Left ventricle myocardium superior (tissue), 1 donor: ENCODE data around the gene WRNIP1. TPM values are rescaled to one million over a fixed set of nuclear protein-coding genes. Genes with fewer than 3 reads are reported as not detected.

Source experiments
- ATAC-seq: fragments of 200-7000 bp; cut with Tn5 transposase; one replicate; pipeline ENCODE4 v1.9.1; 2020; ENCODE audit warnings: mild to moderate bottlenecking, moderate library complexity
- DNase-seq: peaks from one replicate; pipeline ENCODE4 v3.0.0-alpha.2; 2020
- intact Hi-C: fragments of 100-400 bp; cut with micrococcal nuclease; formaldehyde crosslinking; loops from one replicate; pipeline ENCODE4 v1.11.0; 2022
- total RNA-seq: library from RNA; stranded (reverse); fragmentation: NEBNext Ultra II Directional; extraction: Animal tissue kit (Norgen Biotek cat#: 25700); gene quantifications from one replicate; pipeline ENCODE4 v1.2.1, GENCODE V29; 2021
- donor health status: DM: no; HTN: yes; CAD: no; lungs with severe emphysema.

Gene WRNIP1
- total RNA-seq, 1 donor from 2014 or later = 45.1 TPM

GRCh38 chr6:2819978-2820377, 54.8 kb downstream of the WRNIP1 start:
- no peak for ATAC-seq
- intact Hi-C loops = no loop called here
- DNase-seq = no peak

- intact Hi-C loops = no loop called here
- ATAC-seq (no peak), DNase-seq (no peak)
Measured at GRCh38 chr6:2820415-2820814, 55.2 kb downstream of the WRNIP1 start.

GRCh38 chr6:2821554-2821953, 56.4 kb downstream of the WRNIP1 start:
- intact Hi-C loops = no loop called here
- DNase-seq = no peak
- no peak for ATAC-seq

GRCh38 chr6:2823104-2823850, 58.1 kb downstream of the WRNIP1 start:
- intact Hi-C loops = no loop called here
- no peak for ATAC-seq

GRCh38 chr6:2826131-2826530, 60.9 kb downstream of the WRNIP1 start:
- ATAC-seq (no peak), DNase-seq (no peak)
- intact Hi-C loops = no loop called here

More at GRCh38 chr6:2823104-2823850, 58.1 kb downstream of the WRNIP1 start:
- DNase-seq = no peak

GRCh38 chr6:2827142-2827541, 61.9 kb downstream of the WRNIP1 start:
- DNase-seq = no peak
- intact Hi-C loops = no loop called here
- peak; percentile 67 for ATAC-seq

GRCh38 chr6:2828629-2829028, 63.4 kb downstream of the WRNIP1 start:
- no peak for DNase-seq
- intact Hi-C loops = no loop called here
- no peak for ATAC-seq

- DNase-seq (no peak), ATAC-seq (no peak)
- intact Hi-C loops = no loop called here
Measured at GRCh38 chr6:2829253-2829652, 64.1 kb downstream of the WRNIP1 start.

- intact Hi-C loops = no loop called here
- ATAC-seq = no peak
- no peak for DNase-seq
Measured at GRCh38 chr6:2830183-2830582, 65.0 kb downstream of the WRNIP1 start.

- intact Hi-C loops = no loop called here
- DNase-seq (no peak), ATAC-seq (no peak)
Measured at GRCh38 chr6:2831392-2831791, 66.2 kb downstream of the WRNIP1 start.

GRCh38 chr6:2834262-2834661, 69.1 kb downstream of the WRNIP1 start:
- ATAC-seq (no peak), DNase-seq (no peak)
- intact Hi-C loops = no loop called here

Other genes starting within 250 kb of the WRNIP1 start
- gene MYLK4, start 14.5 kb upstream of the WRNIP1 start, total RNA-seq = 2.5 TPM
- 25.4 TPM for gene SERPINB1, start 76.5 kb downstream of the WRNIP1 start, total RNA-seq
- gene SERPINB9, start 137.9 kb downstream of the WRNIP1 start, total RNA-seq = 2.9 TPM
- 277 TPM for gene SERPINB6, start 206.2 kb downstream of the WRNIP1 start, total RNA-seq
- gene NQO2, start 234.5 kb downstream of the WRNIP1 start, total RNA-seq = 59.6 TPM